CD4-positive, alpha-beta T cell (primary cell): ENCODE results near the gene ZBTB47. TPM values are rescaled to one million over a fixed set of nuclear protein-coding genes. Genes with fewer than 3 reads are reported as not detected.
A peak's percentile ranks its signal among the peaks of the same experiment; 100 is the strongest.

Source experiments
- ATAC-seq: fragments of 200-7000 bp; cut with Tn5 transposase; one replicate; pipeline ENCODE4 v1.10.0; 2022; ENCODE audit warnings: mild to moderate bottlenecking; ENCODE audit not compliant: poor library complexity
- CTCF ChIA-PET: fragments of 350-600 bp; sonication (Branson Sonifier 250); formaldehyde crosslinking; loops from one replicate; lab custom pipeline; 2021; ENCODE audit warnings: antibody characterized with exemption, inconsistent platforms; lab: Charles Lee
- POLR2A ChIA-PET: fragments of 350-600 bp; sonication (Branson Sonifier 250); formaldehyde crosslinking; loops from one replicate; lab custom pipeline; 2021; ENCODE audit warnings: antibody characterized with exemption, inconsistent platforms; lab: Charles Lee
- DNase-seq, 14 experiments: peaks; one replicate each; pipeline ENCODE4 v3.0.0-alpha.2; 2013 to 2020; ENCODE audit warnings: mixed read lengths in 2 of 14
- H3K27ac ChIP-seq, 2 donors: one replicate each; pipeline versions ENCODE4 v1.5.1 to v1.7.0; 2013; ENCODE audit warnings: low read length in 2 of 2, low read depth in 1 of 2, mild to moderate bottlenecking in 1 of 2
- H3K27me3 ChIP-seq, 2 experiments: 1 replicate in 1 of 2; 2 replicates in 1 of 2; pipeline versions ENCODE4 v1.6.1 to v1.7.0; 2013; ENCODE audit warnings: low read length in 2 of 2, control low read depth in 1 of 2, mild to moderate bottlenecking in 1 of 2, moderate library complexity in 1 of 2; ENCODE audit not compliant: insufficient read depth in 2 of 2, control insufficient read depth in 1 of 2
- H3K36me3 ChIP-seq: one replicate; pipeline ENCODE4 v1.6.1; 2013; ENCODE audit warnings: low read length, control low read depth; ENCODE audit not compliant: insufficient read depth
- H3K4me1 ChIP-seq: one replicate; pipeline ENCODE4 v1.6.1; 2013; ENCODE audit warnings: low read length, control low read depth; ENCODE audit not compliant: insufficient read depth
- H3K4me3 ChIP-seq: one replicate; pipeline ENCODE4 v1.5.1; 2013; ENCODE audit warnings: mild to moderate bottlenecking, low read length, moderate library complexity
- H3K9me3 ChIP-seq, 2 experiments: 1 replicate in 1 of 2; 2 replicates in 1 of 2; pipeline versions ENCODE4 v1.6.1 to v1.7.0; 2013; ENCODE audit warnings: low read length in 2 of 2, mild to moderate bottlenecking in 2 of 2, control low read depth in 1 of 2, moderate library complexity in 1 of 2; ENCODE audit not compliant: control insufficient read depth in 1 of 2, insufficient read depth in 1 of 2
- H3K27ac Mint-ChIP-seq: one replicate; pipeline ENCODE4 v1.8.0; 2020; ENCODE audit warnings: mixed read lengths
- H3K27me3 Mint-ChIP-seq: one replicate; pipeline ENCODE4 v1.8.0; 2021; ENCODE audit warnings: mixed read lengths
- H3K36me3 Mint-ChIP-seq: one replicate; pipeline ENCODE4 v1.8.0; 2021; ENCODE audit warnings: low read depth, mixed read lengths
- H3K4me1 Mint-ChIP-seq: one replicate; pipeline ENCODE4 v1.8.0; 2021; ENCODE audit warnings: low read depth, mixed read lengths
- H3K4me3 Mint-ChIP-seq: one replicate; pipeline ENCODE4 v1.8.0; 2020; ENCODE audit warnings: mild to moderate bottlenecking, mixed read lengths
- H3K9me3 Mint-ChIP-seq: one replicate; pipeline ENCODE4 v1.8.0; 2020; ENCODE audit warnings: mixed read lengths
- intact Hi-C, 2 experiments: fragments of 100-400 bp; cut with DNase I in 1 of 2; cut with micrococcal nuclease in 1 of 2; formaldehyde crosslinking; loops; one replicate each; pipeline versions ENCODE4 v1.15.1 to v1.9.0; 2023 to 2025; cut with DNase I, micrococcal nuclease
- total RNA-seq, 174 experiments: library from RNA in 2 of 174; stranded (reverse) in 2 of 174; gene quantifications; one replicate each; pipeline ENCODE4 v1.2.3 and lab custom pipeline; 2021 to 2026
- TF ChIP-seq, protein P1 (sequence below): fragments of 200-600 bp; IDR thresholded peaks from one replicate; pipeline ENCODE4 v1.8.0; 2022; ENCODE audit warnings: antibody characterized with exemption, mild to moderate bottlenecking

Gene ZBTB47
- total RNA-seq, 2 experiments from 2014 or later, result 0.47 to 0.80 TPM

DNA sequence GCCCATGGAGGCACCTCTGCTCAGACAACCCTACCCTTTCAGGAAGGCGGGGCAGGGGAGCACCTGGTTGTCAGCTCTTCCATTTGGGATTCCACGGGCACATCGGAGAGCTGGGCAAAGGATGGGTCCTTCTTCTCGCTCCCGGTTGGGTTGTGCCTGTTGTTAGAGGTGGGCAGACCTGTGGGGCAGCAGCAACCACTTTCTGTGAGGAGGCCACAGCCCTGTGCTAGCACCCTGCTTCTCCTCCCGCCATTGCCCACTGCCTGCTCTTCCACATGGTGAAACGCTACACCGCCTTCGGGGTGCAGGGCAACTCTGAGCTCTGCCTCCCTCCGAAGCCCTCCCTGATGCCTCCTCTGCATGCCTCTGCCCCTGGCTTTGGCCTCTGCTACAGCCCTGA is 56.1 kb downstream of the ZBTB47 start:
- intact Hi-C loops, result no loop called here
- Mint-ChIP-seq H3K27me3 (peaks cover 7% of the 10 kb centered on the region), H3K4me1 (no peaks in the 10 kb centered on the region), H3K36me3 (no peaks in the 10 kb centered on the region), H3K9me3 (no peaks in the 10 kb centered on the region), H3K27ac (no peak overlapping the region), H3K4me3 (no peak overlapping the region)
- ATAC-seq (no peak), DNase-seq (peak in 1 of 14 experiments; percentile 20)
- CTCF ChIA-PET, result no interaction called here
- H3K9me3 ChIP-seq, result no peaks in the 10 kb centered on the region
- H3K36me3 ChIP-seq, result no peaks in the 10 kb centered on the region
- no peaks in the 10 kb centered on the region for H3K27me3 ChIP-seq
- POLR2A ChIA-PET, result no interaction called here
- TF ChIP-seq, protein P1, sequence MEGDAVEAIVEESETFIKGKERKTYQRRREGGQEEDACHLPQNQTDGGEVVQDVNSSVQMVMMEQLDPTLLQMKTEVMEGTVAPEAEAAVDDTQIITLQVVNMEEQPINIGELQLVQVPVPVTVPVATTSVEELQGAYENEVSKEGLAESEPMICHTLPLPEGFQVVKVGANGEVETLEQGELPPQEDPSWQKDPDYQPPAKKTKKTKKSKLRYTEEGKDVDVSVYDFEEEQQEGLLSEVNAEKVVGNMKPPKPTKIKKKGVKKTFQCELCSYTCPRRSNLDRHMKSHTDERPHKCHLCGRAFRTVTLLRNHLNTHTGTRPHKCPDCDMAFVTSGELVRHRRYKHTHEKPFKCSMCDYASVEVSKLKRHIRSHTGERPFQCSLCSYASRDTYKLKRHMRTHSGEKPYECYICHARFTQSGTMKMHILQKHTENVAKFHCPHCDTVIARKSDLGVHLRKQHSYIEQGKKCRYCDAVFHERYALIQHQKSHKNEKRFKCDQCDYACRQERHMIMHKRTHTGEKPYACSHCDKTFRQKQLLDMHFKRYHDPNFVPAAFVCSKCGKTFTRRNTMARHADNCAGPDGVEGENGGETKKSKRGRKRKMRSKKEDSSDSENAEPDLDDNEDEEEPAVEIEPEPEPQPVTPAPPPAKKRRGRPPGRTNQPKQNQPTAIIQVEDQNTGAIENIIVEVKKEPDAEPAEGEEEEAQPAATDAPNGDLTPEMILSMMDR, result no peak
- H3K4me1 ChIP-seq, result no peaks in the 10 kb centered on the region
- H3K4me3 ChIP-seq, result no peak overlapping the region
- H3K27ac ChIP-seq, result no peak overlapping the region

GRCh38 chr3:42710323-42711021 is 57.0 kb downstream of the ZBTB47 start:
- ChIA-PET CTCF (no interaction called here), POLR2A (no interaction called here)
- H3K4me1 Mint-ChIP-seq, result no peaks in the 10 kb centered on the region
- intact Hi-C loops, result no loop called here
- Histone ChIP-seq H3K4me1 (no peaks in the 10 kb centered on the region), H3K9me3 (no peaks in the 10 kb centered on the region), H3K4me3 (no peak overlapping the region), H3K36me3 (no peaks in the 10 kb centered on the region), H3K27me3 (no peaks in the 10 kb centered on the region), H3K27ac (no peak overlapping the region)
- TF ChIP-seq, protein P1, result no peak
- H3K36me3 Mint-ChIP-seq, result no peaks in the 10 kb centered on the region
- H3K4me3 Mint-ChIP-seq, result no peak overlapping the region
- H3K27me3 Mint-ChIP-seq, result peaks cover 7% of the 10 kb centered on the region
- DNase-seq (no peak), ATAC-seq (no peak)
- H3K27ac Mint-ChIP-seq, result no peak overlapping the region
- no peaks in the 10 kb centered on the region for H3K9me3 Mint-ChIP-seq

DNA sequence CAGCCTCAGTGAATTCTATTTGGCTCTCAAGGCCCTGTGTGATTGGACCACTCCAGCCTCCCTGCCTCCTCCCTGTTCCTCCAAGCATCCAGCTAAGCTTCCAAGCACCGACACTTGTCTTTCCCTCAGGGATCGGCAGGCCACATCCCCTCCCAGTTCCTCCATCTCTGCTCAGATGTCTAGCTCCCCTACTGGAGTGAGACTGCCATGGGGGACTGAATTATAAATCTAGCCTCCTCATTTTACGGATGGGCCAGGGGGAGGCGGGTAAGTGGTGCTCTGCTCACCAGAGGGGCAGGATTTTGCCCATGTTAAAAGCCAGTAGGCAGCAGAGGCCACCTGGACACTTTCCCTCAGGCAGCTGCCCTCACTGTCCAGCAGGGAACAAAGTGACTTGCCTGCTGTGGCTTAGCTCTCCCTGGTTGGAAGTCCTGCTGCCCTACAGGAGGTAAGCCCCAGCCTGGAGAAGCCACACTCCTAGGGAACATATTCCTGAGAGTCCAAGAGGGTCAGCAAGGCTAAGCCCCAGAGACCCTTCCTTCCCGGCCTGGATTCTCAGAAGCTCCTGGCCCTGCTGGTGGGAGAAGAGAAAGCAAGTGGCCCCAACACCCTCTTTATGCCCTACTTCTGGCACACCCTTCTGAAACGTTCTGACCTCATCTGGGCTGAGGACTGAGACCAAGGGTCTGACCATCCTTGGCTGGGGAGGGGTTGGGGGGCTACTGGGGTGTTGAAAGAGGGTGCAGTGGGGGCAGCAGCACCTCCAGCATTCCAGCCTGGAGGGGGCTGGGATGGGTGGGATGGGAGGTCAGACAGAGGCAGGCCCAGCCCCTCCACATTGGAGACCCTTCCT is 58.2 kb downstream of the ZBTB47 start:
- POLR2A ChIA-PET, result no interaction called here
- intact Hi-C loops, result no loop called here
- Mint-ChIP-seq H3K4me1 (no peaks in the 10 kb centered on the region), H3K36me3 (no peaks in the 10 kb centered on the region), H3K9me3 (no peaks in the 10 kb centered on the region), H3K27ac (no peak overlapping the region), H3K4me3 (no peak overlapping the region), H3K27me3 (peaks cover 7% of the 10 kb centered on the region)
- Histone ChIP-seq H3K36me3 (no peaks in the 10 kb centered on the region), H3K4me1 (no peaks in the 10 kb centered on the region), H3K27ac (no peak overlapping the region), H3K4me3 (no peak overlapping the region), H3K9me3 (no peaks in the 10 kb centered on the region), H3K27me3 (no peaks in the 10 kb centered on the region)
- ATAC-seq (no peak), DNase-seq (peak in 1 of 14 experiments; percentile 16)
- CTCF ChIA-PET, result interaction anchor here (0.6 kb wide), 1 partner anchor 748 kb away, joined by 3 read pairs; no protein-coding TSS in a partner anchor
- TF ChIP-seq, protein P1, result no peak
